Tibial nerve (tissue), 4 donors: Measurements from ENCODE around the gene OTP.

Source experiments
- CTCF ChIP-seq, 5 experiments: fragments of 200-600 bp in 3 of 5; fragments of 450-650 bp in 2 of 5; sonication (generic) in 3 of 5; IDR thresholded peaks; one replicate each; pipeline ENCODE4 v1.5.1; 2016 to 2019; ENCODE audit warnings: antibody characterized with exemption in 5 of 5, mild to moderate bottlenecking in 3 of 5, moderate library complexity in 2 of 5
- EP300 ChIP-seq, 2 donors: sonication (generic); formaldehyde crosslinking; IDR thresholded peaks; one replicate each; pipeline ENCODE4 v1.6.1; 2017; ENCODE audit warnings: antibody characterized with exemption in 2 of 2, mild to moderate bottlenecking in 1 of 2
- POLR2A ChIP-seq, 2 donors: fragments of 450-650 bp; IDR thresholded peaks; one replicate each; pipeline ENCODE4 v1.6.1; 2017; ENCODE audit warnings: antibody characterized with exemption in 2 of 2, mild to moderate bottlenecking in 2 of 2, moderate library complexity in 2 of 2

- TF ChIP-seq CTCF (IDR thresholded peaks at IDR 0.05): no peak
- TF ChIP-seq POLR2A (IDR thresholded peaks at IDR 0.05): no peak
- no peak for TF ChIP-seq EP300 (IDR thresholded peaks at IDR 0.05)
Measured at GRCh38 chr5:77641397-77641943, 3.0 kb upstream of the OTP start.
